HG02870 (cell line): Measurements from ENCODE around the gene SCLT1.
"Not testable (repeated sequence)": the region's sequence is repeated elsewhere in the genome, so short reads cannot be mapped to it uniquely, and the experiment has no call there.

Experiments used
- ATAC-seq: cut with Tn5 transposase; IDR thresholded peaks from one replicate; pipeline ENCODE4 v1.9.1; 2021; ENCODE audit warnings: mild to moderate bottlenecking, moderate library complexity; ENCODE audit not compliant: unreplicated experiment

Gene SCLT1

GRCh38 chr4:129093191-129093920 is at the start of gene SCLT1:
SCLT1 (minus strand) TSS chr4:129093539; CDS start chr4:129093103, 436 bp downstream.
- peak; percentile 90 for ATAC-seq

- no peak for ATAC-seq
Measured at GRCh38 chr4:129140521-129140920, 47.2 kb upstream of the SCLT1 start.

GRCh38 chr4:129138810-129139496 is 45.6 kb upstream of the SCLT1 start:
- no peak for ATAC-seq

- no peak for ATAC-seq
Measured at GRCh38 chr4:129136433-129136832, 43.1 kb upstream of the SCLT1 start.

- ATAC-seq = no peak
Measured at GRCh38 chr4:129131343-129131742, 38.0 kb upstream of the SCLT1 start.

- ATAC-seq = no peak
Measured at GRCh38 chr4:129129143-129129542, 35.8 kb upstream of the SCLT1 start.

- ATAC-seq = not testable (repeated sequence)
Measured at GRCh38 chr4:129126614-129127013, 33.3 kb upstream of the SCLT1 start.

GRCh38 chr4:129117705-129118104 is 24.4 kb upstream of the SCLT1 start:
- no peak for ATAC-seq

- ATAC-seq = no peak
Measured at GRCh38 chr4:129113919-129114318, 20.6 kb upstream of the SCLT1 start.

- ATAC-seq = no peak
Measured at GRCh38 chr4:129113434-129113833, 20.1 kb upstream of the SCLT1 start.

GRCh38 chr4:129111919-129112318 is 18.6 kb upstream of the SCLT1 start:
- ATAC-seq = no peak

GRCh38 chr4:129110931-129111330 is 17.6 kb upstream of the SCLT1 start:
- ATAC-seq = no peak

- no peak for ATAC-seq
Measured at GRCh38 chr4:129109965-129110824, 16.9 kb upstream of the SCLT1 start.

- no peak for ATAC-seq
Measured at GRCh38 chr4:129098531-129099001, 5.2 kb upstream of the SCLT1 start.

- peak; percentile 42 for ATAC-seq
Measured at GRCh38 chr4:129095811-129096454, 2.6 kb upstream of the SCLT1 start, which contains the start of gene C4orf33. C4orf33 (plus strand) TSS chr4:129096152; CDS start chr4:129102611, 6,459 bp downstream.

- no peak for ATAC-seq
Measured at GRCh38 chr4:129094347-129094746, 1.0 kb upstream of the SCLT1 start.

- ATAC-seq = no peak
Measured at GRCh38 chr4:129092631-129093190, 628 bp downstream of the SCLT1 start.

- ATAC-seq = no peak
Measured at GRCh38 chr4:129087516-129087915, 5.8 kb downstream of the SCLT1 start.

GRCh38 chr4:129085472-129085871 is 7.9 kb downstream of the SCLT1 start:
- no peak for ATAC-seq

- ATAC-seq = no peak
Measured at GRCh38 chr4:129082302-129082701, 11.0 kb downstream of the SCLT1 start.
